Smooth muscle cell (in vitro differentiated cells): ENCODE measurements around the gene TNNI2. TPM values are rescaled to one million over a fixed set of nuclear protein-coding genes. Genes with fewer than 3 reads are reported as not detected.

Source experiments
- DNase-seq: peaks from one replicate; lab custom pipeline; 2025; ENCODE audit not compliant: unreplicated experiment; lab: John Stamatoyannopoulos, UW
- H2AFZ ChIP-seq: fragments of 200-600 bp; sonication (generic); 2 replicates; pipeline ENCODE4 v1.6.0; 2016; ENCODE audit warnings: antibody characterized with exemption, low read depth, mild to moderate bottlenecking
- H3F3A ChIP-seq: fragments of 200-600 bp; sonication (generic); 2 replicates; pipeline ENCODE4 v1.6.0; 2017; ENCODE audit warnings: antibody characterized with exemption, low read depth
- H3K27ac ChIP-seq: fragments of 200-600 bp; sonication (generic); 2 replicates; pipeline ENCODE4 v1.5.1; 2016; ENCODE audit warnings: low read depth, mild to moderate bottlenecking
- H3K27me3 ChIP-seq: fragments of 200-600 bp; sonication (generic); 2 replicates; pipeline ENCODE4 v1.6.1; 2016; ENCODE audit warnings: low read depth, mild to moderate bottlenecking
- H3K36me3 ChIP-seq: fragments of 200-600 bp; sonication (generic); 2 replicates; pipeline ENCODE4 v1.5.1; 2016; ENCODE audit warnings: low read depth
- H3K4me1 ChIP-seq: fragments of 200-600 bp; sonication (generic); 2 replicates; pipeline ENCODE4 v1.5.1; 2016; ENCODE audit warnings: low read depth
- H3K4me2 ChIP-seq: fragments of 200-600 bp; sonication (generic); 2 replicates; pipeline ENCODE4 v1.6.0; 2016; ENCODE audit warnings: mild to moderate bottlenecking
- H3K4me3 ChIP-seq: fragments of 200-600 bp; sonication (generic); 2 replicates; pipeline ENCODE4 v1.5.1; 2016; ENCODE audit warnings: mild to moderate bottlenecking
- H3K79me2 ChIP-seq: fragments of 200-600 bp; sonication (generic); 2 replicates; pipeline ENCODE4 v1.6.0; 2016; ENCODE audit warnings: low read depth, mild to moderate bottlenecking
- H3K9ac ChIP-seq: fragments of 200-600 bp; sonication (generic); 2 replicates; pipeline ENCODE4 v1.6.0; 2016; ENCODE audit warnings: low read depth
- H3K9me3 ChIP-seq: fragments of 200-600 bp; sonication (generic); replicated peaks from 2 replicates; pipeline ENCODE4 v1.5.1; 2016; ENCODE audit warnings: low read depth
- H4K20me1 ChIP-seq: fragments of 200-600 bp; sonication (generic); 2 replicates; pipeline ENCODE4 v1.6.0; 2016; ENCODE audit warnings: low read depth
- CTCF ChIP-seq: fragments of 200-600 bp; sonication (generic); IDR thresholded peaks from 2 replicates; pipeline ENCODE4 v1.5.1; 2017; ENCODE audit warnings: borderline replicate concordance, mild to moderate bottlenecking, antibody characterized with exemption; ENCODE audit not compliant: insufficient read depth, poor library complexity, severe bottlenecking
- WGBS: methylation state at CpG from one replicate; pipeline ENCODE4 v1.1.7; 2016; ENCODE audit warnings: low lambda C conversion rate; 5-methylcytosine and 5-hydroxymethylcytosine counted together
- polyA plus RNA-seq: library from polyadenylated mRNA; unstranded; fragments of >200 nt; fragmentation: Nextera tagmentation; extraction: Ambion mirVana; gene quantifications from 2 replicates; pipeline ENCODE4 v1.2.1, GENCODE V29; 2016
- total RNA-seq: library from RNA; depleted of rRNA; stranded (reverse); fragments of >200 nt; gene quantifications from 2 replicates; pipeline ENCODE4 v1.2.3, GENCODE V29; 2014

TNNI2 gene
- total and polyA plus RNA-seq, 2 experiments from 2014 or later, result 0.94 to 1.2 TPM

- H3K36me3 ChIP-seq, result no peaks in the 10 kb centered on the region
- 97% methylated on average over 25 of the region's 25 CpGs for WGBS
- no peak overlapping the region for H3K4me2 ChIP-seq
- no peak overlapping the region for H3K9ac ChIP-seq
- no peaks in the 10 kb centered on the region for H3F3A ChIP-seq
- no peak overlapping the region for H3K4me3 ChIP-seq
- no peak overlapping the region for H3K27ac ChIP-seq
- DNase-seq, result no peak
- H2AFZ ChIP-seq, result no peak overlapping the region
- H3K9me3 ChIP-seq, result no peaks in the 10 kb centered on the region
- TF ChIP-seq CTCF, result no peak
- H3K4me1 ChIP-seq, result no peaks in the 10 kb centered on the region
- H3K27me3 ChIP-seq, result no peaks in the 10 kb centered on the region
- no peaks in the 10 kb centered on the region for H3K79me2 ChIP-seq
- H4K20me1 ChIP-seq, result no peaks in the 10 kb centered on the region
Measured at GRCh38 chr11:1852271-1852876, 13.6 kb downstream of the TNNI2 start.

- H2AFZ ChIP-seq, result no peak within 1 kb of the TSS
- H3K36me3 ChIP-seq, result no peaks in the 10 kb centered on the region
- no peaks in the 10 kb centered on the region for H3F3A ChIP-seq
- no peaks in the 10 kb centered on the region for H3K9me3 ChIP-seq
- no peak within 1 kb of the TSS for H3K4me2 ChIP-seq
- H4K20me1 ChIP-seq, result no peaks in the 10 kb centered on the region
- 92% methylated on average over 18 of the region's 18 CpGs for WGBS
- no peaks in the 10 kb centered on the region for H3K27me3 ChIP-seq
- no peak for DNase-seq
- H3K79me2 ChIP-seq, result no peaks in the 10 kb centered on the region
- no peaks in the 10 kb centered on the region for H3K4me1 ChIP-seq
- H3K27ac ChIP-seq, result no peak within 1 kb of the TSS
- H3K9ac ChIP-seq, result no peak within 1 kb of the TSS
- H3K4me3 ChIP-seq, result no peak within 1 kb of the TSS
- no peak for TF ChIP-seq CTCF
Measured at GRCh38 chr11:1852877-1853276, 14.1 kb downstream of the TNNI2 start, which contains the start of gene LSP1. TSS of gene LSP1 (plus strand) at chr11:1853084. CDS start at chr11:1853145, 61 bp downstream.

- 95% methylated on average over 19 of the region's 19 CpGs for WGBS
- H3K27ac ChIP-seq, result no peak overlapping the region
- no peaks in the 10 kb centered on the region for H3K36me3 ChIP-seq
- H4K20me1 ChIP-seq, result no peaks in the 10 kb centered on the region
- H3K79me2 ChIP-seq, result no peaks in the 10 kb centered on the region
- no peaks in the 10 kb centered on the region for H3K27me3 ChIP-seq
- H2AFZ ChIP-seq, result no peak overlapping the region
- H3F3A ChIP-seq, result no peaks in the 10 kb centered on the region
- DNase-seq, result no peak
- TF ChIP-seq CTCF, result no peak
- no peaks in the 10 kb centered on the region for H3K9me3 ChIP-seq
- H3K4me3 ChIP-seq, result no peak overlapping the region
- H3K4me1 ChIP-seq, result no peaks in the 10 kb centered on the region
- no peak overlapping the region for H3K9ac ChIP-seq
- H3K4me2 ChIP-seq, result no peak overlapping the region
Measured at GRCh38 chr11:1853376-1854131, 14.8 kb downstream of the TNNI2 start.
